Loucy (cell line): Measurements from ENCODE around the gene FOSB.

ENCODE experiments used
- EZH2phosphoT487 ChIP-seq: fragments of 200-600 bp; IDR thresholded peaks from 2 replicates; pipeline ENCODE4 v1.6.1; 2018; ENCODE audit warnings: antibody characterized with exemption, mild to moderate bottlenecking, moderate library complexity, borderline replicate concordance
- TF ChIP-seq, protein P1 (sequence below): fragments of 200-600 bp; sonication (generic); conservative IDR thresholded peaks from 2 replicates; pipeline ENCODE4 v1.5.1; 2014; ENCODE audit warnings: mild to moderate bottlenecking, antibody characterized with exemption, low read length

- TF ChIP-seq, protein P1, sequence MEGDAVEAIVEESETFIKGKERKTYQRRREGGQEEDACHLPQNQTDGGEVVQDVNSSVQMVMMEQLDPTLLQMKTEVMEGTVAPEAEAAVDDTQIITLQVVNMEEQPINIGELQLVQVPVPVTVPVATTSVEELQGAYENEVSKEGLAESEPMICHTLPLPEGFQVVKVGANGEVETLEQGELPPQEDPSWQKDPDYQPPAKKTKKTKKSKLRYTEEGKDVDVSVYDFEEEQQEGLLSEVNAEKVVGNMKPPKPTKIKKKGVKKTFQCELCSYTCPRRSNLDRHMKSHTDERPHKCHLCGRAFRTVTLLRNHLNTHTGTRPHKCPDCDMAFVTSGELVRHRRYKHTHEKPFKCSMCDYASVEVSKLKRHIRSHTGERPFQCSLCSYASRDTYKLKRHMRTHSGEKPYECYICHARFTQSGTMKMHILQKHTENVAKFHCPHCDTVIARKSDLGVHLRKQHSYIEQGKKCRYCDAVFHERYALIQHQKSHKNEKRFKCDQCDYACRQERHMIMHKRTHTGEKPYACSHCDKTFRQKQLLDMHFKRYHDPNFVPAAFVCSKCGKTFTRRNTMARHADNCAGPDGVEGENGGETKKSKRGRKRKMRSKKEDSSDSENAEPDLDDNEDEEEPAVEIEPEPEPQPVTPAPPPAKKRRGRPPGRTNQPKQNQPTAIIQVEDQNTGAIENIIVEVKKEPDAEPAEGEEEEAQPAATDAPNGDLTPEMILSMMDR, result no peak
- no peak for TF ChIP-seq EZH2phosphoT487
Measured at GRCh38 chr19:45469132-45469944, 1.5 kb downstream of the FOSB start.
